Chondrocyte (in vitro differentiated cells): ENCODE results near the gene GABRB1. TPM values are rescaled to one million over a fixed set of nuclear protein-coding genes. Genes with fewer than 3 reads are reported as not detected.

Experiments used
- DNase-seq: peaks from one replicate; pipeline ENCODE4 v3.0.0; 2021; ENCODE audit warnings: mixed read lengths, low spot score
- H3K27ac Mint-ChIP-seq: one replicate; pipeline ENCODE4 v1.8.0; 2021; ENCODE audit warnings: mild to moderate bottlenecking, moderate library complexity, mixed read lengths; ENCODE audit not compliant: unreplicated experiment
- H3K27me3 Mint-ChIP-seq: 2 replicates; pipeline ENCODE4 v1.8.0; 2021; ENCODE audit warnings: low read depth, mixed read lengths
- H3K36me3 Mint-ChIP-seq: 2 replicates; pipeline ENCODE4 v1.8.0; 2021; ENCODE audit warnings: low read depth, mixed read lengths
- H3K4me1 Mint-ChIP-seq: 2 replicates; pipeline ENCODE4 v1.8.0; 2021; ENCODE audit warnings: low read depth, mild to moderate bottlenecking, mixed read lengths
- H3K4me3 Mint-ChIP-seq: one replicate; pipeline ENCODE4 v1.8.0; 2021; ENCODE audit warnings: mild to moderate bottlenecking, moderate library complexity, mixed read lengths; ENCODE audit not compliant: unreplicated experiment
- H3K9me3 Mint-ChIP-seq: 2 replicates; pipeline ENCODE4 v1.8.0; 2021; ENCODE audit warnings: low read depth, mixed read lengths
- CTCF ChIP-seq: fragments of 200-600 bp; sonication (generic); IDR thresholded peaks from 2 replicates; pipeline ENCODE4 v1.5.0; 2021; ENCODE audit warnings: antibody characterized with exemption, mild to moderate bottlenecking, moderate library complexity
- total RNA-seq: library from RNA; stranded (reverse); gene quantifications from 3 replicates; pipeline ENCODE4 v1.2.1, GENCODE V29; 2021

Gene GABRB1
- total RNA-seq, 1 donor from 2014 or later = not detected

GRCh38 chr4:47442980-47443379 is 411.6 kb downstream of the GABRB1 start:
- H3K36me3 Mint-ChIP-seq = peaks cover 3% of the 10 kb centered on the region
- no peaks in the 10 kb centered on the region for H3K27me3 Mint-ChIP-seq
- H3K27ac Mint-ChIP-seq = no peak overlapping the region
- H3K4me3 Mint-ChIP-seq = no peak overlapping the region
- no peaks in the 10 kb centered on the region for H3K4me1 Mint-ChIP-seq
- TF ChIP-seq CTCF = no peak
- peaks cover 12% of the 10 kb centered on the region for H3K9me3 Mint-ChIP-seq
- no peak for DNase-seq

- no peak for DNase-seq
- H3K27me3 Mint-ChIP-seq = no peaks in the 10 kb centered on the region
- H3K9me3 Mint-ChIP-seq = peaks cover 12% of the 10 kb centered on the region
- TF ChIP-seq CTCF = no peak
- no peak overlapping the region for H3K4me3 Mint-ChIP-seq
- H3K4me1 Mint-ChIP-seq = no peaks in the 10 kb centered on the region
- H3K27ac Mint-ChIP-seq = no peak overlapping the region
- H3K36me3 Mint-ChIP-seq = peaks cover 3% of the 10 kb centered on the region
Measured at GRCh38 chr4:47444031-47444430, 412.7 kb downstream of the GABRB1 start.

GRCh38 chr4:47451657-47452056 is 420.3 kb downstream of the GABRB1 start:
- H3K27ac Mint-ChIP-seq = no peak overlapping the region
- peaks cover 19% of the 10 kb centered on the region for H3K36me3 Mint-ChIP-seq
- H3K27me3 Mint-ChIP-seq = no peaks in the 10 kb centered on the region
- no peak for DNase-seq
- H3K4me1 Mint-ChIP-seq = no peaks in the 10 kb centered on the region
- H3K9me3 Mint-ChIP-seq = no peaks in the 10 kb centered on the region
- no peak overlapping the region for H3K4me3 Mint-ChIP-seq
- no peak for TF ChIP-seq CTCF

GRCh38 chr4:47462799-47463234 is 431.4 kb downstream of the GABRB1 start:
- Mint-ChIP-seq H3K27me3 (no peaks in the 10 kb centered on the region), H3K4me1 (peaks cover 29% of the 10 kb centered on the region), H3K9me3 (no peaks in the 10 kb centered on the region), H3K27ac (peak overlapping the region; percentile 70), H3K36me3 (peaks cover 12% of the 10 kb centered on the region), H3K4me3 (peak overlapping the region; percentile 79)
- no peak for DNase-seq
- TF ChIP-seq CTCF = no peak

- Mint-ChIP-seq H3K4me1 (peaks cover 31% of the 10 kb centered on the region), H3K27me3 (no peaks in the 10 kb centered on the region), H3K4me3 (peak within 1 kb of the TSS; percentile 79), H3K27ac (peak within 1 kb of the TSS; percentile 70), H3K36me3 (peaks cover 10% of the 10 kb centered on the region), H3K9me3 (no peaks in the 10 kb centered on the region)
- peak; percentile 71 for TF ChIP-seq CTCF
- DNase-seq = peak; percentile 98
Measured at GRCh38 chr4:47463235-47463956, 432.0 kb downstream of the GABRB1 start, which contains the start of gene COMMD8. Gene COMMD8 (minus strand): TSS chr4:47463702. CDS start chr4:47463651, 51 bp downstream.
